Stimulated activated naive CD8-positive, alpha-beta T cell treated with anti-CD3 and anti-CD28 coated beads, Interleukin-15, Interleukin-2, amounts not matched to agents 100 ng/mL and 50 ng/mL, for 24 hours (primary cell): Measurements from ENCODE around the gene PPFIA1.

Source experiments
- H3K27ac Mint-ChIP-seq: one replicate; pipeline ENCODE4 v1.8.0; 2021; ENCODE audit warnings: mild to moderate bottlenecking, mixed read lengths
- H3K27me3 Mint-ChIP-seq: one replicate; pipeline ENCODE4 v1.8.0; 2021; ENCODE audit warnings: mixed read lengths
- H3K36me3 Mint-ChIP-seq: one replicate; pipeline ENCODE4 v1.8.0; 2021; ENCODE audit warnings: low read depth, mixed read lengths
- H3K4me1 Mint-ChIP-seq: one replicate; pipeline ENCODE4 v1.8.0; 2021; ENCODE audit warnings: low read depth, mixed read lengths
- H3K4me3 Mint-ChIP-seq: one replicate; pipeline ENCODE4 v1.8.0; 2021; ENCODE audit warnings: mild to moderate bottlenecking, mixed read lengths
- H3K9me3 Mint-ChIP-seq: one replicate; pipeline ENCODE4 v1.8.0; 2021; ENCODE audit warnings: mixed read lengths

Gene PPFIA1

DNA sequence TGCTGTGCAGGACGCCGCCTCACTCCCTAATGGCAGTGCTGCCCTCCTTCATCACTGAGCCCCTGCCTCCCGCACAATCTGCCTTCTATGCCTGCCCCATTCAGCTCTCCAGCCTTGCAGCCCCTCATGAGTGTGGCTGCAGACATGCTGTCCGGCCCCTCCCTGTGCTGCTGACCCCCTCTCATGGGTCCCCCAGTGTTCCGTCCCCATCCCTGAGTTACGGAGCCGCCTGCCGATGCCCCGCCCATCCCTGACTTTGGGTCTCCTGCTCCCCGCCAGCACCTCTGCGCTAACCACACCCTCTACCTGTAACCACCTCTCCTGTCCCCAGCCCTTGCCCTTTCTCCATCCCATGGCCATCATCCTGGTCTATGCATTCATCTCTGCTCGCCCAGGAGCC lies 161.1 kb downstream of the PPFIA1 start:
- Mint-ChIP-seq H3K4me1 (no peaks in the 10 kb centered on the region), H3K36me3 (peaks cover 29% of the 10 kb centered on the region), H3K9me3 (no peaks in the 10 kb centered on the region), H3K27ac (no peak overlapping the region), H3K4me3 (no peak overlapping the region), H3K27me3 (peaks cover 1% of the 10 kb centered on the region)

GRCh38 chr11:70432065-70432464 lies 161.6 kb downstream of the PPFIA1 start:
- no peaks in the 10 kb centered on the region for H3K9me3 Mint-ChIP-seq
- H3K36me3 Mint-ChIP-seq = peaks cover 29% of the 10 kb centered on the region
- H3K27ac Mint-ChIP-seq = no peak overlapping the region
- peaks cover 3% of the 10 kb centered on the region for H3K27me3 Mint-ChIP-seq
- no peak overlapping the region for H3K4me3 Mint-ChIP-seq
- H3K4me1 Mint-ChIP-seq = no peaks in the 10 kb centered on the region

GRCh38 chr11:70432580-70432979 lies 162.1 kb downstream of the PPFIA1 start:
- H3K4me1 Mint-ChIP-seq = no peaks in the 10 kb centered on the region
- no peak overlapping the region for H3K4me3 Mint-ChIP-seq
- no peaks in the 10 kb centered on the region for H3K9me3 Mint-ChIP-seq
- peaks cover 25% of the 10 kb centered on the region for H3K36me3 Mint-ChIP-seq
- no peak overlapping the region for H3K27ac Mint-ChIP-seq
- H3K27me3 Mint-ChIP-seq = peaks cover 3% of the 10 kb centered on the region

DNA sequence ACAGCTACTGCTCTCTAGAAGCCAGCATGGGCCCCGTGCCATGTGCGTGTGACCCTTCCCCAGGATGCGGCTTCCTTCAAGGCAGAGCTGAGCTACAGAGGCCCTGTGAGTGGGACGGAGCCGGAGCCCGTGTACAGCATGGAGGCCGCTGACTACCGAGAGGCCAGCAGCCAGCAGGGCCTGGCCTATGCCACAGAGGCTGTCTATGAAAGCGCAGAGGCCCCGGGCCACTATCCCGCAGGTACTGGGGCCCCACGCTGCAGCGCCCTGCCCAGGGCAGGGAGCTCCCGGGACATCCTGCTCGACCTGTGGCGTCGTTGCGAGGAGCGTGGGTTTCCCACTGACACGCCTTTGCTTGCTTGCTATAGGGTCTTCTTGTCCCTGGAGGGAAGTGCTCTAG lies 162.5 kb downstream of the PPFIA1 start:
- Mint-ChIP-seq H3K27ac (no peak overlapping the region), H3K4me1 (no peaks in the 10 kb centered on the region), H3K4me3 (no peak overlapping the region), H3K9me3 (no peaks in the 10 kb centered on the region), H3K27me3 (peaks cover 3% of the 10 kb centered on the region), H3K36me3 (peaks cover 25% of the 10 kb centered on the region)

DNA sequence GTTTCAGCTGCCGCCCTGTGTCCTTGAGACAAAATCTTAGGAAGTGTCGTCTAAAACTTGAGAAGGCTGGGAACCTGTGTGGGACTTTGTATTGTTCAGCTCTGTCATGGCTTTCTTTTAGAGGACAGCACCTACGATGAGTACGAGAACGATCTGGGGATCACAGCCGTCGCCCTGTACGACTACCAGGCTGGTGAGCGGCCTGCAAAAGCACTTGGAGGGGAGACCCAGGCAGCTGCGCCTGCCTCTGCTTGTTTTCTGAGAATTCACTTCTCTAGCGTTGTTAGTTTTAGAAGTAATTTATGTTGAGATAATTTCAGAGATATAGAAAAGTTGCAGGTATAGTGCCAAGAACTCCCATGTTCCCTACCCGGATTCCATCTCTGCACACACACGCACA lies 163.0 kb downstream of the PPFIA1 start:
- H3K9me3 Mint-ChIP-seq = no peaks in the 10 kb centered on the region
- peaks cover 25% of the 10 kb centered on the region for H3K36me3 Mint-ChIP-seq
- no peak overlapping the region for H3K4me3 Mint-ChIP-seq
- H3K27ac Mint-ChIP-seq = no peak overlapping the region
- no peaks in the 10 kb centered on the region for H3K4me1 Mint-ChIP-seq
- peaks cover 3% of the 10 kb centered on the region for H3K27me3 Mint-ChIP-seq
